GM23338 (cell line): ENCODE results near the gene ADM2. TPM values are rescaled to one million over a fixed set of nuclear protein-coding genes. Genes with fewer than 3 reads are reported as not detected.
A peak's percentile ranks its signal among the peaks of the same experiment; 100 is the strongest.

Experiments used
- ATAC-seq: fragments of 200-7000 bp; cut with Tn5 transposase; 3 replicates; pipeline ENCODE4 v1.9.1; 2020
- DNase-seq: peaks from one replicate; pipeline ENCODE4 v3.0.0-alpha.2; 2015; ENCODE audit warnings: low spot score
- H2AFZ ChIP-seq: fragments of 200-600 bp; sonication (generic); 2 replicates; pipeline ENCODE4 v1.8.0; 2016; ENCODE audit warnings: antibody characterized with exemption, mild to moderate bottlenecking, moderate library complexity
- H3F3A ChIP-seq: fragments of 200-600 bp; sonication (generic); replicated peaks from 2 replicates; pipeline ENCODE4 v1.8.0; 2017; ENCODE audit warnings: antibody characterized with exemption, mixed run types, low read depth
- H3K27ac ChIP-seq: fragments of 200-600 bp; sonication (generic); 2 replicates; pipeline ENCODE4 v1.6.1; 2016; ENCODE audit warnings: low read depth
- H3K27me3 ChIP-seq: fragments of 200-600 bp; sonication (generic); 2 replicates; pipeline ENCODE4 v1.8.0; 2016; ENCODE audit warnings: mild to moderate bottlenecking, mixed run types, moderate library complexity; ENCODE audit not compliant: insufficient read depth
- H3K36me3 ChIP-seq: fragments of 200-600 bp; sonication (generic); 2 replicates; pipeline ENCODE4 v1.8.0; 2016; ENCODE audit warnings: mild to moderate bottlenecking; ENCODE audit not compliant: insufficient read depth
- H3K4me1 ChIP-seq: fragments of 200-600 bp; sonication (generic); 2 replicates; pipeline ENCODE4 v1.8.0; 2016; ENCODE audit warnings: mild to moderate bottlenecking, moderate library complexity; ENCODE audit not compliant: insufficient read depth
- H3K4me2 ChIP-seq: fragments of 200-600 bp; sonication (generic); 2 replicates; pipeline ENCODE4 v1.7.1; 2017; ENCODE audit warnings: mixed run types
- H3K4me3 ChIP-seq: fragments of 200-600 bp; sonication (generic); 2 replicates; pipeline ENCODE4 v1.6.1; 2016; ENCODE audit warnings: mixed run types
- H3K79me2 ChIP-seq: fragments of 200-600 bp; sonication (generic); replicated peaks from 2 replicates; pipeline ENCODE4 v1.8.0; 2017; ENCODE audit warnings: mild to moderate bottlenecking; ENCODE audit not compliant: insufficient read depth
- H3K9me2 ChIP-seq: fragments of 200-600 bp; sonication (generic); 2 replicates; pipeline ENCODE4 v1.8.0; 2017; ENCODE audit not compliant: insufficient read depth
- H4K20me1 ChIP-seq: fragments of 200-600 bp; sonication (generic); replicated peaks from 2 replicates; pipeline ENCODE4 v1.8.0; 2017; ENCODE audit warnings: mild to moderate bottlenecking; ENCODE audit not compliant: insufficient read depth
- H3K27ac Mint-ChIP-seq: 2 replicates; pipeline ENCODE4 v1.8.0; 2020; ENCODE audit warnings: inconsistent platforms, mild to moderate bottlenecking, moderate library complexity, mixed read lengths
- H3K27me3 Mint-ChIP-seq: 3 replicates; pipeline ENCODE4 v1.8.0; 2022; ENCODE audit warnings: low read depth, mild to moderate bottlenecking, moderate library complexity, mixed read lengths, inconsistent platforms; ENCODE audit not compliant: insufficient read depth, poor library complexity
- H3K36me3 Mint-ChIP-seq: 3 replicates; pipeline ENCODE4 v1.8.0; 2021; ENCODE audit warnings: low read depth, mild to moderate bottlenecking, inconsistent platforms, moderate library complexity, mixed read lengths
- H3K4me1 Mint-ChIP-seq: 3 replicates; pipeline ENCODE4 v1.8.0; 2020; ENCODE audit warnings: mild to moderate bottlenecking, inconsistent platforms, mixed read lengths
- H3K4me3 Mint-ChIP-seq: 3 replicates; pipeline ENCODE4 v1.8.0; 2021; ENCODE audit warnings: moderate library complexity, mild to moderate bottlenecking, inconsistent platforms, mixed read lengths
- H3K9me3 Mint-ChIP-seq: 3 replicates; pipeline ENCODE4 v1.8.0; 2020; ENCODE audit warnings: moderate library complexity, mild to moderate bottlenecking, inconsistent platforms, mixed read lengths
- EZH2 ChIP-seq: fragments of 200-600 bp; sonication (generic); IDR thresholded peaks from one replicate; pipeline ENCODE4 v1.8.0; 2017; ENCODE audit warnings: antibody characterized with exemption, mild to moderate bottlenecking, low read depth; ENCODE audit not compliant: unreplicated experiment
- EZH2phosphoT487 ChIP-seq: fragments of 200-600 bp; sonication (generic); IDR thresholded peaks from one replicate; pipeline ENCODE4 v1.8.1; 2018; ENCODE audit warnings: antibody characterized with exemption; ENCODE audit not compliant: unreplicated experiment
- NANOG ChIP-seq: IDR thresholded peaks from 2 replicates; pipeline ENCODE4 v1.6.1; 2016; ENCODE audit warnings: antibody characterized with exemption, borderline replicate concordance
- POLR2AphosphoS5 ChIP-seq: IDR thresholded peaks from 2 replicates; pipeline ENCODE4 v1.6.1; 2016; ENCODE audit warnings: antibody characterized with exemption, low read depth
- ZNF114 ChIP-seq: fragments of 250-450 bp; sonication (Bioruptor Pico); IDR thresholded peaks from 2 replicates; pipeline ENCODE4 v1.5.0; 2020; ENCODE audit warnings: mild to moderate bottlenecking, moderate library complexity
- ZNF462 ChIP-seq: fragments of 250-450 bp; sonication (Bioruptor Pico); IDR thresholded peaks from 2 replicates; pipeline ENCODE4 v1.5.0; 2020; ENCODE audit warnings: mild to moderate bottlenecking, moderate library complexity
- polyA plus RNA-seq: library from polyadenylated mRNA; unstranded; fragments of >200 nt; fragmentation: Nextera tagmentation; extraction: Ambion mirVana; gene quantifications from 2 replicates; pipeline ENCODE4 v1.2.1, GENCODE V29; 2016
- total RNA-seq: library from RNA; depleted of rRNA; stranded (reverse); fragments of >200 nt; shearing (Covaris generic); gene quantifications from 2 replicates; pipeline ENCODE4 v1.2.3, GENCODE V29; 2014

ADM2 gene
- total and polyA plus RNA-seq, 2 experiments from 2014 or later: 3.3 to 7.1 TPM

GRCh38 chr22:50443801-50444625, 37.3 kb upstream of the ADM2 start:
- Histone ChIP-seq H3K4me2 (no peak overlapping the region), H3K27ac (no peak overlapping the region), H3K27me3 (no peaks in the 10 kb centered on the region), H2AFZ (no peak overlapping the region), H3K4me1 (no peaks in the 10 kb centered on the region; the same call in 1 of the 2 replicates), H3K36me3 (no peaks in the 10 kb centered on the region), H3K9me2 (no peaks in the 10 kb centered on the region), H3K4me3 (no peak overlapping the region), H3F3A (peaks cover 5% of the 10 kb centered on the region; the same call in 1 of the 2 replicates), H4K20me1 (peaks cover 5% of the 10 kb centered on the region; the same call in 1 of the 2 replicates), H3K79me2 (no peaks in the 10 kb centered on the region)
- Mint-ChIP-seq H3K9me3 (no peaks in the 10 kb centered on the region), H3K4me3 (no peak overlapping the region), H3K36me3 (peaks cover 13% of the 10 kb centered on the region), H3K27me3 (peaks cover 26% of the 10 kb centered on the region), H3K27ac (no peak overlapping the region), H3K4me1 (peaks cover 17% of the 10 kb centered on the region)
- no peak for DNase-seq
- no peak for ATAC-seq
- TF ChIP-seq EZH2phosphoT487 (no peak), ZNF462 (CRISPR knock-in tag) (no peak), POLR2AphosphoS5 (peak; percentile 26; the same call in 1 of the 2 replicates), EZH2 (no peak), ZNF114 (no peak), NANOG (no peak)
